ENCODE measurements around the gene FOXL2.
"Not testable (repeated sequence)": the region's sequence is repeated elsewhere in the genome, so short reads cannot be mapped to it uniquely, and the experiment has no call there.

Gene FOXL2

DNA sequence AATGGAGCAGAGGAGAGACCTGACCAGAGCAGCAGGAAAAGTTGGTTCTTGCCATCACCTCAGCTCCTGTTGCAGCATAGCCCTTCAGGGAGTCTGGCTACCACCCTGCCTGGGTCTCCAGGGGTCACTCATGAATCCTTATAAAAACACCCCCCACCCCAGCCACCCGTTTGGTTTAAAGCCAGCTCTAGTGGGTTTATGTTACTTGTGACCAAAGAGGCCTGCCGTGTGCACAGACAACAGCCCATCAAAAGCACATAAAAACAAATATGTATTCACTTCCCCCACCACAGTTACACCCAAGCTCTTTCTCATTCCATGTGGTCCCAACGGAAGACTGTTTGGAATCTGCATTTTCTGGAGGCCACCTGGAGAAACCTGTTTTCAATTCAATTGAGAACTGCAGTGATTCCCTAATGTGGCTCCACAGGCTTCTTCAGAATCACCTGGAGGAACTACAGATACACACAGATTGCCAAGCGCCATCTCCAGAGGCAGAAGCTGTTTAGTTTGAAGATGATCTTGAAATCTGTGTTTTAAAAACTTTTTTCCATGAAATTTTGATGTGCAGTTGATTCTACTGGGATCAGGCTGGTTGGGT lies 13.8 kb downstream of the FOXL2 start:
- no peak for DNase-seq (ENCODE audit: low spot score)

DNA sequence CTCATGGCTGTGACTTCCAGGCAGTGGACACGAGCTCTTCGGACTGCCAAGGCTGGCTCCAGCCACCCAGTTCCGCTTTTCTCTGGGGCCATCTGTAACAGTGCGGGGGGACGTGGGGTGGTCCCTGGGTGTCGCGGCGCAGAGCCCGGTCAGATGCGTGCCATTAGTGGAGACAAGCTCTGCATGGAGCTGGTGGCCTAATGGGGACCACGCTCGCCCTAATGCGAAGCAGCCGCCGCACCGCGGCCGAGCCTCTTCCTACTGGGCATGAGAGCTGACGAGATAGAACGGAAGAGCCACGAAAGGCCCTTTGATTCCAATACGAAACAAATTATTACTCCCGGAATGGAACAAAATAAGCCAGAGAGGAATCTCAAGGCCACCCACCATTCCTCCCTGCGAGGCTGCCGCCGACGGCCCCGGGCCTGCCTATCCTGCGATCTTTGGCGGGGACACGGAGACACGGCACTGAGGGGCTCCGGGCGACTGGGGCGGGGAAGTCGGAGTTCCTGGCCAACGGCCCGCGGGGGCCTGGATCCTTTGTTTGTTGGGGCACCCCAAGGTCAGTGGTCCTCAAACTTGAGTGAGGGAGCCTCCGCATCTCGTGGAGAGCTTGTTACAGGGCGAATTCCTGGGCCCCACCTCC lies 18.1 kb downstream of the FOXL2 start:
- DNase-seq (ENCODE audit: low spot score) = no peak

DNA sequence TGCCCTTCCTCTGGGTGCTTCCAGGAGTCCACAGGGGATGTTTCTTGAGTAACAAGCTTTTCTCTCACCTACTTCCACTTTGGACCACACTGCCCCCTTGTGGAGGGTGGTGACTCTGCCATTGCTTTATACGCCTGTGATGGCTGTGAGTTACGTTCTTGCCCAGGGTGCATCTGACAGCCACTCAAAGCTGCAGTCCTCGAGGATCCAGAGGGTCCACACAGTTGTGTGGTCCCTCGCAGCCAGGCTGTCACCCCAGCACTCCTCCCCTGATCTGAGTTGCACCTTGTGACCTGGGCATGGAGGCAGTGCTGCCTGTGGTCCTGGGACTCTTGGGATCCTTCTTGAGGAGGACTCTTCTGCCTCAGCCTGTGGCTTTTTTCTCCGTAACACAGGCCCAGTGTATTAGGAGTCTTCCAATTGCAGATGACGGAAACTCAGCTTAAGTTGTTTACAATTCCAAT lies 23.4 kb downstream of the FOXL2 start:
- peak; percentile 81 for DNase-seq (ENCODE audit: low spot score)

DNA sequence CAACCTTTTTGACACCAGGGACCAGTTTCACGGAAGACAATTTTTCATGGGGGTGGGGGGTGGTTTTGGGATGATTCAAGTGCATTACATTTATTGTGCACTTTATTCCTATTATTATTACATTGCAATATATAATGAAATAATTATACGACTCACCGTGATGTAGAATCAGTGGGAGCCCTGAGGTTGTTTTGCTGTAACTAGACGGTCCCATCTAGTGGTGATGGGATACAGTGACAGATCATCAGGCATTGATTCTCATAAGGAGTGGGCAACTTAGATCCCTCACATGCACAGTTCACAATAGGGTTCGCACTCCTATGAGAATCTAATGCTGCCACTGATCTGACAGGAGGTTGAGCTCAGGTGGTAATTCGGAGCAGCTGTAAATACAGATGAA lies 24.5 kb downstream of the FOXL2 start:
- not testable (repeated sequence) for DNase-seq (ENCODE audit: low spot score)

DNA sequence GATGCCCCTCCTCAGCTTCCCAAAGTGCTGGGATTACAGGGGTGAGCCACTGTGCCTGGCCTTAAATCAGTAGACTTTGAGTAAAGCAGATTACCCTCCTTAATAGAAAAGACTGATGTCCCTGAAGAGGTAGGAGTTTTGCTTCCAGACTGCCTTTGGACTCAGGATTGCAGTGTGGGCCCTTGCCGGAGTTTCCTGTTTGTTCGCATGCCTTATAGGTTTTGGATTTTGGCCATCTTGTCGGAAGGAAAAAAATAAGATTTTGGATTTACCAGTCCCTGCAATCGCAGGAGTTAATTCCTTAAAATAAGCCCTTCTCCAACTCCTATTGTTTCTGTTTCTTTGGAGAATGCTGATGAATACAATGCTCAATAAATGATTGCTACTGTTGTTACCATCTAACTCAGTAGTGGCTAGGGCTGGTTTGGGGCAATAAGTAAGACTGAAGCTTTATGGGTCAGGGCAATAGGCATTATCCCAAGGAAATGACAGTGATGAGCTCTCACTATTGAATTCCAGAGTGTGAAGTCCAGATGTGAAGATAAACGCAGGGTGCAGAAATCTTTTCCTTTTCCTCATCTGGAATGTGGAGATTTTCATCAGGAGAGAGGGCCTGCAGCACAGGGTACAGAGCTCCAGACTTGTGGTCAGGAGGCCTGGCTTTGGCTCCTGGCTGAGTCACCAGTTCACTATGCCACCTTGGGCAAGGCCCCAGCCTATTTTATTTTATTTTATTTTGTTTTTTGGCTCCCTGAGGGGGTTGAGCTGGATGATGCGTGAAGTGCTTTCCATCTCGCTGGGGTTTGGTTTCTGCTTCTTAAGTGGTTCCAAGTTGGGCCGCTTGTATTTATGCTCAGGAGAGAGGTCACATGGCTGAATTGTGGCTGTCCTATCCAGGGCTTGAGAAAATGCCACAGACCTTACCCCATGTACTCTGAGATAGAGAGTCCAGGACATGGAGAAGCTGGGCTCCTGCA lies 25.3 kb downstream of the FOXL2 start:
- DNase-seq (ENCODE audit: low spot score) = peak; percentile 84

DNA sequence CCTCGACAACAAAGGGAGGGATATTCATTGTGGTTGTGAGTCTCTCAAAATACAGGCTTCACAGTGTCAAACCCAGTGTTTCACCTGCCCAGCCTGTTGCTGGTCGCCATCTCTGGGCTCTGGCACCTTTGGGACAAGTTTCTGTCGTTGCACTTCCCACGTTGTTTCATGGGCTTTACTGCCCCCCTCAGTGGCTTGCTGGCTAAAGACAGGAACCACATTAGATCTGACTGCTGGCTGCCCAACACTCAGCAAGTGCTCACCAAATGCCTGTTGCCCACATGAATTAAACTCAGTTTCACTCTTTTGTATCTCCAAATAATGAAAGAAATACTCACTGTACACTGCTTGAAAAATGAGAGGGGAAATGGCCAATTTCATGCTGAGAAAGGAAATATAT lies 27.6 kb downstream of the FOXL2 start:
- DNase-seq (ENCODE audit: low spot score) = no peak

DNA sequence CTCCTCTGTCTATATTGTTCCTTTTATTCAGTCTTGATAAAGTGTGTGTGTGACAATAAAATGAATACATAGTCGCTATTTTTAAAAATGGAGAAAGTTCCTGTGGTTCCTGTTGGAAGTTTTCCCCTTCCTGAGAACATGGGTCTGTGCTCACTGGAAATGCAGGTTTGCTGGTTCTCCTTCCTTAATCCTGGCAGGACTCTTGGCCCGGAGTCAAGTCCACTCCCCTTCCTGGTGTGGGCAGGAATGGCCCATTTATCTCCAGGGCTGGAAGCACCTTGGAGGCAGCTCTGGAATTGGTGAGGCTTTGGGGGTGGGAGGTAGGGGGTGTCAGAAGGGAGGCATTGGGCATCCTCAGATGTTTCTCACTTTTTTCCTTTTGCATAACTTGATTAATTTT lies 30.1 kb downstream of the FOXL2 start:
- DNase-seq (ENCODE audit: low spot score) = no peak

DNA sequence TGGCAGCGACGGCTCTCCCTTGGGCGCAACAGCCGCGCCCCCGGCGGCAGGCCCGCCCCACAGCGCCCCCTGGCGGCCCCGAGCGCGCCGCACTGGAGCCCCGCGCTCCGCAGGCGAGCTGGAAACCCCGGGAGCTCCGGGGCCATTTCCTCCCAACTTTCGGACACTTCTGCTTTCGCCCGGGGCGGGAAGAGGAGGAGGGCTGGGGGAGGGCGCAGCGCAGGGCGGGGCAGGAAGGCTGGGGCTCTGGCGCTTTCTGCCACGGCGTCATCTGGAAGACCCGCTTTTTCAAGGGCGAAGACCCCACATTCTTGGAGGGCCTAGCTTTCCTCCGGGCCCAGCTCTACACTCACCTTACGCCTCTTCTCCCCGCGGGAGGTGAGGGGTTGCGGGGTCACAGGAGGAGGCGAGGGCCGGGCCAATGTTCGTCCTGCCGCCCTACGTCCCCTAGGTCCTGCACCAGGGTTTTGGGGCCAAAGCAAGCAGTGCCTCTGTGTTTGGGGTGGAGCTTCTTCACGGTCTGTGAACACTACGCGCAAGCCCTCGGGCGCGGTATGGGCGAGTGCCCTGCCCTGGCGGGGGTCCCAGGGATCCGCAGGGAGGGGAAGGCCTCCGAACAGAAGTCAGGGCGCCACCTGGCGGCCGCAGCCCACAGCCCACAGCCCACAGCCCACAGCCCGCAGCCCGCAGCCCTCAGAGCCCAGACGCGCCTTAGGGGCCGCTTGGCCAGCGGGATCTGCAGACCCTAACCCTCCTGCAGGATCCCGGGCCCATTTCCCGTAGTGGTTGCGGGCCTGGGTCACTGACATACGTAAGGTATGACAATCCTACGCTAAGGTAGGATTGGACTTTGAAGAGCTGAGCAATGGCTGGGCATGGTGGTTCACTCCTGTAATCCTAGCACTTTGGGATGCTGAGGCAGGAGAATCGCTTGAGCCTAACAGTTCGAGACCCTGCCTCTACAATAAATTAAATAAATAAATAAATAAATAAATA lies 31.1 kb downstream of the FOXL2 start:
- DNase-seq (ENCODE audit: low spot score) = peak; percentile 96

DNA sequence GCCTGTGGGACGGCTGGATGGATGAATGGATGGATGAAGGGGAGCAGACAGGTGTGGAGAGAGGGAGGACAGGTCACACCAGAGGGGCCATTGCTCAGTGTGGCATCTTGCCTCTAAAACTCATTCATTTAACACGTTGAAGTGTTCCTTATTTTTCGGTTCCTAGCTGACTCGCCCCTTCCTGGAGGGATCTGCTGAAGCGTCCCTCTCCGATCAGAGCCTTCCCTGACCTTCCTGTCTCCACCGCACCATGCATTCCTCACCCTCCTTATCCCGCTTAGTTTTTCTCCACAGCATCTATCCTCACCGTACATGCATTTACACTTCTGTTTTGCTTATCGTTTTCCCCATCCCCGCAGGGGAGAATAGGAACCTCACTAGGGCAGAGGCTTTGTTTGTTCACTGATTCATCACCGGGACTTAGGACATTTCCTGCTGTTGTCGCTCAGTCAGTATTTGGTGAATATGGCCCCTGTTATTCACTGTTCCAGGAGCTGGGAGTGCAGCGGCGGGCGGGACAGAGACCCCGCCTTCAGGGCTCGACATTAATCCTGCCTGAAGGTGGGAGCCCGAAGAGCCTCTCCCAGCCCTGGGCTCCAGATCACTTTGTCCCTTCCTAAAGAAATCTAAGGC lies 32.0 kb downstream of the FOXL2 start:
- no peak for DNase-seq (ENCODE audit: low spot score)

DNA sequence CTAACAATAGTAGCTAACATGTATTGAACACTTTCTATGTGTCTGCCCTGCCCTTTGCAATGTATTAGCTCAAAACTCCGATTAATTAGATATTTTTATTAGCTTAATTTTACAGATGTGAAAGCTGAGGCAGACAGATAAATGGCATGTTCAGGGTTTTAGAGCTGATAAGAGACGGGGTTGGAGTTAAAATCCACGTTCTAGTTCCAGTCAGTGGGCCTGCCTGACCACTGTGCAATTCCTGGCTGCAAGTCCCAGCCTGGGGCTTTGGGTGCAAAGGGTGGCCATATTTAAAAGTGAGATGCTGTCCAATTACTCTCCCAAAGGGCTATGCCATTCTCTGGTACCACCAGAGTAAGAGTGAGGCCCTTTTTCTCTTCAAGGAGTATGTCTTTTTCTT lies 33.2 kb downstream of the FOXL2 start:
- DNase-seq (ENCODE audit: low spot score) = no peak

DNA sequence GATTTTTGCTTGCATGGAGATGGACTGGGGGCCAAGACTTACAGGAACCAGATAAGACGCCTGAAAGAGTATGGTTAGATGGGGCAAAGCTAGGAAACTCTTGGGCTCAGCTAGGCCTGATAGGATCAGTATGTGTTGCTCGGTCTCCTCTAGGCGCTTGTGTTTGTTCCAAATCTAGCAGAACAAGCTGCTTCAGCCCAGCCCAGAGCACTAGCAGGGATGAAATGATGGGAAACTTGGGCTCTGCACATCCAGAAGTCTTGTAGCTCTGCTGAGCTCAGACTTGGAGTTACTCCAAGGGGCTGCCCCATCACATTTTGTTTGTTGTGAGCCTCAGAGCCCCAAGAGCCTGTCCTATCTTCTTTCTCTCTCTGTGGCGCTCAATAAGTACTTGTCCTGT lies 34.7 kb downstream of the FOXL2 start:
- DNase-seq (ENCODE audit: low spot score) = no peak

DNA sequence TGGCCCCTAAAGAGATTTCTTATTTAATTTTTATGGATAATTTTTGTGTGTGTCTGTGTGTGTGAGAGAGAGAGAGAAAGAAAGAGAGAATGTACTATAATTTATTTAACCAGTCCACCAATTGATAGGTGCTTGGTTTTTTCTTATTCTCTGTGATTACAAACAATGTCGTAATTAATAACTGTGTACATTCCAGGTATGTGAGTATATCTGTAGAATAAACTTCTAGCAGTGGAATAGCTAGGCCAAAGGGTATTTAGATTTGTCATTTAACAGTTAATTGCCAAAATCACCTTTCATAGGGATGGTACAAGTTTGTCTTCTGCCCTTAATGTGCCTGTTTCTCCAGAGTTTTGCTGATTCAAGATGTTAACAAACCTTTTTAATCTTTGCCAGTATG lies 35.3 kb downstream of the FOXL2 start:
- DNase-seq (ENCODE audit: low spot score) = no peak

DNA sequence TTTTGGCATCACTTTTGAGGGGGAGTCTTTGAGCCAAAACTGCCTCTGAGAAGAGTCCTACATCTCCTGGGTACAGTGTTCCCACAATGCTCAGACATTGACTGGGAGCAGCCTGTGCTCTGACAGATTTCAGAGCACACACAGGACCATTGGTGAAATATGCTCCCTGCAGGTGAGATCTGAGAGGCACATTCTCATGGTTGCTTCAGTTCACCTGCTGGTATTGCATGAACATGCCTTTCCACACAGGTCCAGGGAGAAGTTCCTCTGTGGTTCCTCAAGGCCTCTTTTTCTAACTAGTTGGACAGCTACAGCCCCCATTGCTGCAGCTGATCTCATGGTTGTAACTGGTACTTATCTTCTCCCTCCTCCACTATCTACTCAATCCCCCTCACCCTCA lies 37.0 kb downstream of the FOXL2 start:
- no peak for DNase-seq (ENCODE audit: low spot score)

DNA sequence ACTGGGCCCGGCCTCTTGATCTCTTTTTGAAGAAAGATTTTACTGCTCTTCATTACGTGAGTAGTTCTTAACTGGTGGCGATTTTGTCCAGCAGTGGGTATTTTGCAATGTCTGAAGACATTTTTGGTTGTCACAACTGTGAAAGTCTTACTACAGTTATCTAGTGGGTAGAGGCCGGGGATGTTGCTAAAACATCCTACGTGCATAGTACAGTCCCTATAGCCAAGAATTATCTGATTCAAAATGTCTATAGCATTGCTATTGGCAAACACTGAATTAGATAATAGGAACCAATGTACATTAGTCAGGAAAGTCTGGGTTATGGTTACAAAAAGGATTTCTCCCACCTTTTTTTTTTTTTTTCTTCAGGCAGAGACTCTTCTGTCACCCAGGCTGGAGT lies 38.1 kb downstream of the FOXL2 start:
- no peak for DNase-seq (ENCODE audit: low spot score)

DNA sequence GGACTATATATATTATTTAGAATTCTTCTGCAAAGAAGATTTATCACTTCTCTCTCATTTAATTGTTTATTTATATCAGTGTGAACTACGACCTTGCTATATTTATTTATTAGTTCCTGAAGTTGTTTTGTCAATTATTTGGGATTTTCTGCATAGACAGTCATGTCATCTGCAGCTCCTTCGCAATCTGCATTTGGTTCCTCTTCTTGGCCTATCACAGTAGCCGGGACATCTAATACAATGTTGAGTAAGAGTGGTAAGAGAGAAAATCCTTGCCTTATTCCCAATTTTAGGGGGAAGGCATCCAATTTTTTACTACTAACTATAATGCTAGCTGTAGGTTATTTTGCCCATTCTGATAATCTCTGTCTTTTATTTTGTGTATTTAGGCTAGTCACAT lies 39.4 kb downstream of the FOXL2 start:
- DNase-seq (ENCODE audit: low spot score) = no peak

DNA sequence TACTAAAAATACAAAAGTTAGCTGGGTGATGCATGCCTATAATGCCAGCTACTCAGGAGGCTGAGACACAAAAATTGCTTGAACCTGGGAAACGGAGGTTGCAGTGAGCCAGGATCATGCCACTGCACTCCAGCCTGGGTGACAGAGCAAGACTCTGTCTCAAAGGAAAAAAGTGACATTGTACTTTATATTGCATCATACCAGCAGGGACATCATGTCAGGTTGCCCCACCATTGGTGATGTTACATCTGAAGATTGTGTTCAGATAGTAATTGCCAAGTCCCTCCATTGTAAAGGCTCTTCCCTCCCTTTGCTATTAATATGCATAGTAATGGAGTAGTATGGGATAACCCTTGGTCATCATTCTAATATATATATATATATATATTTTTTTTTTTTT lies 44.8 kb downstream of the FOXL2 start:
- DNase-seq (ENCODE audit: low spot score) = no peak

DNA sequence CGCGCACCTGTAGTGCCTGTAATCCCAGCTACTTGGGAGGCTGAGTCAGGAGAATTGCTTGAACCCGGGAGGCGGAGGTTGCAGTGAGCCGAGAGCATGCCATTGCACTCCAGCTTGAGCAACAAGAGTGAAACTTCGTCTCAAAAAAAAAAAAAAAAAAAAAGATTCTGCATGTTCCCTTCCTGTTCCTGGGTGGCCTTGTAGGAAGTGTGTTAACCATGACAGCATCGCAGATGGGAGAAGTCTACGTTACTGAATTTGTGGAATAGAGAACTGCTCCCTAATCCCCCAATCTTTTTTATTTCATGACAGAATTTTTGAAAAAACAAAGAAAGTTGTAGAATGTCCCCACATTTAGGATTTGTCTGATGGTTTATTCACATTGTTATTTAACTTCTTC lies 45.4 kb downstream of the FOXL2 start:
- no peak for DNase-seq (ENCODE audit: low spot score)

DNA sequence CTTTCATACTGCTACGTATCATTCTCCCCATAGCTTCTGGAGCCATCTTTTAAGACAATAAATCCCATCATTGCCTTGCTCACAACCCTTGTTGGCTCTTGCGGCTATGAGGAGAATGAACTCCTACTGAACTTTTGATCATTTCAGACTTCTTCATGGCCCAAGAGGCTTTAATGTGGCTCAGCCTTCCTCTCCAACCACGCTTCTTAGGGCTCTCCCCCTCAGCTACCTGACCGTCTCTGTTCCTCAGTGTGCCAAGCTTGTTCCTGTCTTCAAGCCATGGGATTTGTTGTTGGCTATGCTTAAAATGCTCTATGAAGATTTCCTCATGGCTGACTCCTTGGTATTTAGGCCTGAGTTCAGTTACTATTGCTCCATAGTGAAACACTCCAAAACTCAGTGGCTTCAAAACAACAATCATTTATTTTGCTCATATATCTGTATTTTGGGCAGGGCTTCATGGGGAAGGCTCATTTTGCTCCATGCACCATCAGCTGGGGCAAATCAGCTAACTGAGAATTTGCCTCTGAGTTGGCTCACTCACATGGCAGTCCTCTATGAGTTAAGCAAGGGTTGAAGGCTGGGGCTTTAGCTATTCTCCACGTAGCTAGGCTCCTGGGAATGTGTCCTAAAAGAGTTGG lies 47.5 kb downstream of the FOXL2 start:
- no peak for DNase-seq (ENCODE audit: low spot score)

DNA sequence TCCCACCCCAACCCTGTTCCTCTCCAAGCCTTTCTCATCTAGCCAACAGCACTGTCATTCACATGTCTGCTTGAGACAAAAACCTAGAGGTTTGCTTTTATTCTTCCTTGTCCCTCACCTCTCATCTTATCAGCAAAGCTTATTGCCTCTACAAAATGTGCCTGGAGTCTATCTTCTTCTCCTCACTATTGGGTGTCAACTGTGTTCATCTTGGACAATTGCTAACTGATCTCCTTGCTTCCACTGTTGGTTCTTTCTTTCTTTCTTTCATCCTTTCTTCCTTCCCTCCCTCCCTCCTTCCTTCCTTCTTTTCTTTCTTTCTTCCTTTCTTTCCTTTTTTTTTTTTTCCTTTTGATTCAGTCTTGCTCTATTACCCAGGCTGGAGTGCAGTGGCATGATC lies 48.2 kb downstream of the FOXL2 start:
- DNase-seq (ENCODE audit: low spot score) = no peak

DNA sequence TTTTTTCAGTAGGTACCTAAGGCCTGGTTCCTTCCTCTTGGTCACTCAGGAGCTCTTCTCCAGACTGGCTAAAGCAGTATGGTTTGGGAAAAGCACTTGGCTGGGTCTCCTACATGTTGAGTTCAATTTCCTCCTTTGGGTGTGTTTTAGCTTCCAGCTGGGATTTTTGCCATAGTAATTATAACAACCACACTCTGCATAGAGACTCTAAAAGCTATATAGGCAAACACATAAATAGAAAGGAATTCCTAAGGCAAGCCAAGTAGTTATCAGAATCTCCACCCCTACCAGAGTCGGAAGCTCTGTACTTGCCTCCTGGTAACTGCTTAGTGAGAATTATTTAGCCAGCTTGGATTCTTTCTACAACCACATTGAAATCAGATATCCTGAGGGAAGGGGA lies 48.6 kb downstream of the FOXL2 start:
- peak; percentile 35 for DNase-seq (ENCODE audit: low spot score)
